ENCODE results near the gene EARS2.

DNA sequence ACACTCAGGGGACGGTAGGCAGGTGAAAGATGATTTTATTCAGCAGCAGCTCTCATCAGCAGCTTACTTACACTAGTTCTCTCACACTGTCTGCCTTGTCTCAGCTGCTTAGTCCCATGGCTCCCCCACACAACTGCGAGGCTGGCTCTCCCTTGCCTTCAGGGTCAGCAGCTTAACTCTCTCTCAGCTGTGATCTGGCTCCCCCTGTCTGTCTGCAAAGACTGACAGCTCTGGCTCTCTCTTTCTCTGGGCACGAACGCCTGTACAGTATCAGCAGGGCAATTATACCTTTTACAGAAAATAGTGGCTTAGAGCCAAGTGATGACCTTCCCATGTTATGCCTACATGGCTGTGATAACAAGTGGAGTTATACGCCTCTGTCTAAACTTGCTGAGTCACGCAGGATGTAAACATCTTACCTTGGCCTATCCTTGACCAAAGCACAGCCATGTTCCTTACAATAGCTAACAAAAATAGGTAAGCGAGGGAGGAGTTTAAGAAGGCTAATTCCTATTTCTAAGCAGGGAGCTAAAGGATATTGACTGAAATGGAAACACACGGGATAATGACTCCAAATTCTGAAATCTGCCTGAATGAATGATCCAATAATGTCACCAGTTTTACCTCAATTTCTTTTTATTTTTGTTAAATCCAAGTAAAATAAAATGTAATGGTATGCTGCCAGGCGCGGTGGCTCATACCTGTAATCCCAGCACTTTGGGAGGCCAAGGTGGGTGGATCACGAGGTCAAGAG lies 40.0 kb upstream of the EARS2 start:
- TF ChIP-seq YY1 (IDR thresholded peaks at IDR 0.05; ENCODE audit: low read depth, low read length): no peak
- TF ChIP-seq POLR2A (IDR thresholded peaks at IDR 0.05; ENCODE audit: low read depth, low read length): no peak

Measured in GM12878 (cell line).